ENCODE measurements around the gene MTHFD2L.
"Not testable (repeated sequence)": the region's sequence is repeated elsewhere in the genome, so short reads cannot be mapped to it uniquely, and the experiment has no call there.

Gene MTHFD2L

DNA sequence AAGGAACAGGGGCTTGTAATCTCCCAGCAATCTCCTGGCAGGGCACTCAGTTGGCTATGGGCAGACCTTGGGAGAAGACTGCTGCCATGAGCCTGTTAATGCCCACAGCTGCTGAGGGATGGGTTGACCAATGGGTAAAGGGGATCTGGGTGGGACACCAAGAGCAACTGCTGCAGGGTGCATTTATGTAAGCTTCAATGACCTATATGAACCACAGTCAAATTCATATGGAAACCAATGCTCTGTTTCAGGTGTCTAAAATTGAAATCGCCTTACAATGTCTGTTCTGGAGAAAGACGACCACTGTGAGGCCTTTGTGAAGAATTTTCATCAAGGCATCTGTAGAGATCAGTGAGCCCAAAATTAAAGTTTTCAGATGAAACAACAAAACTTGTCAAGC, 156.4 kb downstream of the MTHFD2L start:
- no peak for DNase-seq

DNA sequence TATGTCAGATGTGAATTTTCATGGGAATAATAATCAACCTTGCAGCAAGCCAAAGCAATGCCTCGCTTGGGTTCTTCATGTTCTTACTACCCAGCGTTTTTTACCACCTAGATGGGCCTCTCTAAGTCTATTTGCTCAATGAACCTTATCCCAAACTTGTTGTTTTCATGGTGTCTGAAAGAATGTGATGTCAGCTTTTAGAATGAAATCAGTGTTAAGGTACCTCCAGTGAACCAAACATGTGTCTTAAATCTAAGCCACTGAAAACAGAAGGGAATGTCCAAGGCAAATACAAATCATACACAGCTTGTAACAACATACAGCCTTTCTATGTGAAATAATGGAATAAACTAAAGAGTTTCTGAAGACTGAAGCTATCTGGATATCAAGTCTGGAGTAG, 157.0 kb downstream of the MTHFD2L start:
- no peak for DNase-seq

DNA sequence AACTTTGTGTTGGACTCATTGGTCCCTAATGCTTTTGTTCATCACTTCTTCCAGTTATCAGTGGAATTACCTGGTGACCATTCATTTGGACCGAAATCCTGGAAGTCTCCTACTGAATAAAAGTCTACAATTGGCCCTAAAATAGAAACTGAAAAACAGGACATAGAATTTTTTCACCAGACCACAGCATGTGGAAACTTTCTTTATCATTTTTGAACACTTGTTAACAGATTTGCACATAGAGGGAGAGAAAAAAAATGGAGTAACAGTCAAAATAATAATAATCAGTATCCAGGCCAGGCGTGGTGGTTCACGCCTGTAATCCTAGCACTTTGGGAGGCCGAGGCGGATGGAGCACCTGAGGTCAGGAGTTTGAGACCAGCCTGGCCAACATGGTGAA, 157.5 kb downstream of the MTHFD2L start:
- DNase-seq: no peak

DNA sequence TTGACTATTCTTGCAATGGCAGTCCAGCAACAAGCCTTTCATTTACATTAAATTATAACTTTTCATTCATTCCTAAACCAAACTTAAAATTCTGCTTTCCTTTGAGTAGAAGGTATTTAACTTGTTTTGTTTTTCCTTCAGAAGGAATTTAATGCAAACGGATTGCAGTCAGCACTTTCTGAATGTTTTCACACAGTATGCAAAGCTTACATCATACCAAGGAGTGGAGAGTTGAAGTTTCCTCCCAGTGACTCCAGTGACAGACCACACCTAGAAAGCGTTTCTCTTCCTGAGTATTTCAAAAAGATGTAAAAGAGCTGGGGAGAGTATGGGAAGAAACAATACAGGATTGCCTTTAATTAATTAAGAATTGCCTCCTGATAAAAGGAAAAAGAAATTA, 158.5 kb downstream of the MTHFD2L start:
- DNase-seq: no peak

DNA sequence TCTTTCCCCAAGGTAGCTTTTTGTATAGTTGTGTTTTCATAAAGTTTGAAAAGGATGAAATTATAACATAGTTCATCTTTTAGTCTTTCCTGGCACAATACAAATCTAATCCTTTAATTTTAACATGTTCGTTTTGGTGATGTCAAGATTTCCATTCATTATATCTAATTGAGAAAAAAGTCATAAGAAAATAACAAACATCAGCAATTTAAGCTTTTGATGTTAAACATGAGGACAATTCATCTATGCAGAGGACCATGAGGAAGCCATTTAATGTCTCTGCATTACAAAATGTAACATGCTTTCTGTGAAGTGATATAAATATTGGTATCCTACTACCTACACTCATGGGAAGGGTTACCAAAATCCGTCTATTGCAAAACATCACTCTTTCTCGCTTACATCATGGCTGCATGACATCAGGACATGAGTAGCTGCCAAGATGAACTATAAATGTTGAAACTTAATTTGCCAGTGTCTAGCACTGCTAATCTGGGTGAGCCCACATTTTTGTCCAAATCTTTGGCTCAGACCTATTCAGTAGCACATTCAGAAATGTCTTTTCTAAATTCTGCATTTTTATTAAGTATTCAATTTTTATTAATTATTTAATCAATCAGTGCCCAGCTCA, 159.8 kb downstream of the MTHFD2L start:
- no peak for DNase-seq

DNA sequence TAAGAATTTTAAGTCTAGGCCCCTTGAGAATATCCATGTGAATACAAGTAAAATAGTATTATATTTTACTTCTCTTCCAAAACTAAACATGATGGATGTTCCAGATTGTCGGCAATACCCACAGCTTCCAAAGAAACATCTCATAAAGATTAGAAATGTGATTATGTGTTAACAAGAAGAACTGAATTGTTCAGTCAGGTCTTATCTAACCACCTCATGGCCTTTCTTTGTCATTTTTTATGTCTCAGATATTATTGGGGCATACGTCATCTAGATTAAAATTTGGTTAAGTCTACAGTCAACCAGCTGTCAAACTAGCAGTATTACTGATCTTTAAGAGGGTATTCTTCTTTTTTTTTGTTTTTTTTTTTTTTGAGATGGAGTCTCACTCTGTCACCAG, 160.4 kb downstream of the MTHFD2L start:
- DNase-seq: no peak

DNA sequence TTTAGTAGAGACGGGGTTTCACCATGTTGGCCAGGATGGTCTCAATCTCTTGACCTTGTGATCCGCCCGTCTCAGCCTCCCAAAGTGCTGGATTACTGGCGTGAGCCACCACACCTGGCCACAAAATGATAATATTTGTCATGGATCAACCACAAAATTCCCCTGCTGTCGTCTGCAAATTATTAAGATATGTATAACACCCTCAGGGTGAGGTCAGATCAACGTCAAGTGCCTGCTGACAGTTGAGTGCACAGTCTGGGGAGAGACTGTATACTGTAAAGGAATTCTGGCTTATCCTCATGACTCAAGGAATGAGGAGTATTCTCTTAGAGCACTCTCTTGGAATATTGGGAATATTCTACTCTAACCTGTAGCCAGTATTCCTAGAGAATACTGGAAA, 161.6 kb downstream of the MTHFD2L start:
- no peak for DNase-seq

DNA sequence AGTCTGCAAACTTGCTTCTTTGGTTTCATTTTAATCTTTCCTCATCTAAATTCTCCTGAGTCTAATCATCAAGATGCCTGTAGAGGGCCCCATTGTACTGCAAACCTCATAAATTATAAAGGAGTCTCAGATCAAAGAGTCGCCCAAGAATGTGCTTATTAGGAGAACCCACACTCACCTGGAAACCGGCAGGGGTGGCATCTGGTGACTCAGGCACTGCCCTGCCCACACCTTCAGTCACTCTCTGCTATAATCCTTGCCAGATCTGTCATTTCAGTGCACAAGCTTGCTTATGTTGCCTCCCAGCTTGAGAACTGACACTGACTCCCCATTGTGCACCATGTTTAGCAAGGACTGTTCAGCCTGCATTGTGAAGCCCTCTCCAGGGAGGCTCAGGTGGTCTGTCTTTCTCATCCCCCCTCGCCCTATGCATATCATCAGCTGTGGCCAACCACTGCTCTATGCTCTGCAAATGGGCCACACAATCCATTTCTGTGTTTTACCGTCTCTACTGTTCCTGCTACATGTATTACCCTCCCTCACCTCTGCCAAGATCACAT, 162.7 kb downstream of the MTHFD2L start:
- DNase-seq: peak; percentile 13

DNA sequence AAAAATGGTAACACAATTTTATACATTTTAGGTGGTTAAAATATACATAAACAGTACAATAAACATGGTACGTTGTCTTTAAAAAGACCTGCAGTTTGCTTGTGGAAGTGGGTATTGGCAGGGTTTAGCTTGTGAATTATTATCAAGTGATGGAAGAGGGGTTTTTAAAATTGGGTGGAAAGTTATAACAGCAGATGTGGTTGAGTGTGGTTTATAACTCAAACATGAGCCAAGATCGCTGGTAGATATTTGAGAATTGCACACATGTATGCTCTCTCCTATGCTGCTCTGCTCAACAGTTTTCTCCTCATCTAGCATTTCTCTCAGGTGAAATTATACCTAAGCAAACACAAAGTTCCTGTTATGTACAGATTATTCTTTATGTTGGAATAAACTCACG, 164.4 kb downstream of the MTHFD2L start:
- no peak for DNase-seq

DNA sequence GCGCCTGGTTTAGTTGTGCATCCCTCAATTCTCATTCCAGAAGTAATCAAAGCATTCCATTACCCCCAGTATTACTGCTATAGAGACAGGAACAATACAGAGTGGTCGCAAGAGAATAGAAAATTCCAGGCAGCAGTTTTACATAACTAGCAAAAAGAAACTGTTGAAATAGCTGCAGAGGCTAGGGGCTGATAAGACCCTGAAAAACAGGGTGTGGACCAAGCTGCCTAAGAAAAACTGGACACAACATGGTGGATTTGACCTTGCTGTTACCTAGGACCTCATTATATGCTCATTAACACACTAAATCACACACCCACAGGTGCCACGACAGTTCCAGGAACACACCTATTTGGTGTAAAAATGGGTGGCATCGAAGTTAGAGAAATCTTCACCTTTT, 165.7 kb downstream of the MTHFD2L start:
- no peak for DNase-seq

DNA sequence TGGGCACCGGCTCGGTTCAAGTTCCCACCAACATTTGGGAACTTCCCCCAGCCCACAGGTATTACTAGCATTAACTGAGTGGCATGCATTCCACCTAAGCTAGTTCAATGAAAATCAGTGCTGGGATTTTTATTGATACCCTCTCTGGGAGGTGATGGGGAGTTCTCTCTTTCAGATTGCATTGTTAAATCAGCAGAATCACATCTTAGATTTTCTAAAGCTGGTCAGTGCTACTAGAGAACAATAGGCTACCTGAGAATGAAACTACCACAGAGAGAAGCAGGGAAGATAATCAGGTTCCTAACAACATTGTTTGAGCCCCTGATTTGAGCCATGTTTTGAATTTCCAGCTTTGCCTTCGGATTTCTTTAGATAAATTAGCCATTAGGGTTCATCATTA, 166.3 kb downstream of the MTHFD2L start:
- no peak for DNase-seq

DNA sequence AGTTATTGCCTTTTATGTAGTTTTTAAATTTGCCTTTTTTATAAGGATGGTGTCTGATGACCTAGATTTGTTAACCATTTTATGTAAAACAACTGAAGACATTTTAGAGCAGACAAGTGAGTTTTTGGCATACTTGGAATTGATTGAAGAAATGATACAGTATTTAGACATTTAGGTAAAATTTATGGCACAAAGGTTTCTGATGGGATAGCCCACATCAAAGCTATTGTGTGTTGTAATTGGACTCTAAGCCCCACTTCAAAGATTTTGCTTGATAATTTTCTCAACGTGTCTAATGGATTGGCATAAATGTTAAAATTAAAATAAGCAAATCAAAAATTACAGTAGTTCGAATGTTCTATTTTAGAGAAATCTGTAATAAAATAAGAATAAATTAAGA, 168.0 kb downstream of the MTHFD2L start:
- DNase-seq: no peak

DNA sequence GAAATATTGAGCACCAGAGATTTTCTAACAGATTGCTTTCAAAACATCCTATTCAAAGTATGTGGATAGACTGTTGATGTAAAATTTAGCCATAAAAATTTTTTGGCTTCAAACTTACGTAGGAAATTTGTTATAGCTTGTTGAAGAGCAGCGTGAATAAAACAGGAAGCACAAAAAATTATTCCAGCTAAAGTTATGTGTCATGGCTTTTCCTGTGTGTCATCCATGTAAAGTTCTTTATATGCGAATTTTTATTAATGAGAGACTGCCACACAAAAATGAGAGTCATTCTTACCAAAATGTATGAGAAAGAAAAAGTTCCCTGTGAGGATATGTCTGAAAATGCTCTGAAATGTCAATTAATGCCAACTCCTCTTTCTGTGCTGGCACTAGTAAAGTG, 169.8 kb downstream of the MTHFD2L start:
- no peak for DNase-seq

DNA sequence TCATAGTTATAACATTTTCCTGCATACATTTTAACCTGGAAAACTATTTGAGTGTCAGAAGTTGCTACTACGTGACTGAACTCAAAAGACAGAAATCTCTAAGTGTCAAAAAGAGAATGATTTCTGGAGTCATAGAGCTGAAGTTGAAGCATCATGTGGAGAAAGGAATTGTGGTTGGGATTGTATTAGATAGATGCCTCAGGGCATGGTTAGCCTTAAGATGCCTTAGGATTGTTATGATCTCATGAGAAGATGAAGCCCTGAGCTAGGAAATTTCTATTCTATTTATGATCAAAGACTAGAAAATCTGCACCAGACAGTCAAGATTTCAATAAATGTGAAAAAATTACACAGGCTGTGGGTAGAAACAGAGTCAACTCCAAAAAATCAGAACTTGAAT, 170.6 kb downstream of the MTHFD2L start:
- peak; percentile 1 for DNase-seq

DNA sequence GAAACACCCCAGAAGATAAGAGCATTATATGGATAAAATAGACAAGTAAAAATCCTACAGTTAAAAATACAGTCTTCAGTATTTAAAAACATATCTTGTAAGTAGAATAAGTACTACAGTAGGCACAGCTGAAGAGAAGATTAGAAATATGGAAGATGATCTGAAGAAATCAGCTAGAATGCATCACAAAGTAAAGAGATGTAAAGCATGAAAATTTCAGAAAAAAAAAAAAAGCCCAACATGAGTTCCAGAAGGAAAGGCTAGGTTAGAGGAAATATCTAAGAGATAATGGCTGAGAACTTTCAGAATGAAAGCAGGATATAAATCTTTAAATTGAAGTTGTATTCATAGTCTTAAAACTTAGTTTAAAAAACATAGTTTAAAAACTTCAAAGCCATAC, 171.4 kb downstream of the MTHFD2L start:
- no peak for DNase-seq

DNA sequence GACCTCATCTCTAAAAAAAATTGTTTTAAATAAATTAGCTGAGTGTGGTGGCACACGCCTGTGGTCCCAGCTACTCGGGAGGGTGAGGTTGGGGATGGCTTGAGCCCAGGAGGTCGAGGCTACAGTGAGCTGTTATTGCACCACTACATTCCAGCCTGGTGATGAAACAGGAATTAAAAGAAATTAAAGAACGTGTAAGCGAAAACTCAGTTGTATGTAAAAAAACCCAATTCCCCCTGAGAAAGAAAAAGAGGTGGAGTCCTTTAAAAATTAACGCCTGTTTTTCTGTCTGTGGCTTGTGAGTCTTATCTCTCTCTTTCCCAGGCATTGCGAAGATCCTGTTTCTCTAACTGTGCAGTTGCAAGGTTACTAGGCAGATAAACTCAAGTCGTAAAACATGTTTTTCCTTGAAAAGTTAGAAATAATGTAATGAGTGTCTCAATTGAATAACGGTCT, 172.4 kb downstream of the MTHFD2L start:
- DNase-seq: no peak

DNA sequence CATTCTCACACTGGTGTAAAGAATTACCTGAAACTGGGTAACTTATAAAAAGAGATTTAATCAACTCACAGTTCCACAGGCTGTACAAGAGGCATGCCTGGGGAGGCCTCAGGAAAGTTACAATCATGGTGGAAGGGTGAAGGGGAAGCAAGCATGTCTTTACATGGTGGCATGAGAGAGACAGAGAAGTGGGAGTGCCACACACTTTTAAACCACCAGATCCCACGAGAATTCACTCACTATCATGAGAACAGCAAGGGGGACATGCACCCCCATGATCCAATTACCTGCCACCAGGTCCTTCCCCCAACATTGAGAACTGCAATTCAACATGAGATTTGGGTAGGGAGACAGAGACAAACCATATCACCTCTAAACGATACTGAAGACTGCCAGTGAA, 173.3 kb downstream of the MTHFD2L start:
- DNase-seq: no peak

DNA sequence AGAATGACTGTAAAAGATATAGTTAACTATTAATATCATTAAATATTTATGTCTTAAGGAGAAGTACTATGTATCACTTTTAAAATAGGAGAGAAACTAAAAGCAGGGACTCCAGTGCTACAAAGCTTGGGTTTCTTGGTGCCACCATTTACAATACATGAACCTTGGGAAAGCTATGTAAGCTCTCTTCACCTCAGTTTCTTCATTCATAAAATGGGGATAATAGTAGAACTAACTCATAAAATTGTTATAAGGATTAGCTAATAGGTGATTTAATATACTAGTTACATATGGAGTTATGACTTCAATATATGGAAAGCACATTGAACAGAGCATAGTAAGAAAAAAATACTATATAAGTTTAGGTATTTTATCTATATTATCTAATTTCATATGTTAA, 174.0 kb downstream of the MTHFD2L start:
- DNase-seq: no peak

DNA sequence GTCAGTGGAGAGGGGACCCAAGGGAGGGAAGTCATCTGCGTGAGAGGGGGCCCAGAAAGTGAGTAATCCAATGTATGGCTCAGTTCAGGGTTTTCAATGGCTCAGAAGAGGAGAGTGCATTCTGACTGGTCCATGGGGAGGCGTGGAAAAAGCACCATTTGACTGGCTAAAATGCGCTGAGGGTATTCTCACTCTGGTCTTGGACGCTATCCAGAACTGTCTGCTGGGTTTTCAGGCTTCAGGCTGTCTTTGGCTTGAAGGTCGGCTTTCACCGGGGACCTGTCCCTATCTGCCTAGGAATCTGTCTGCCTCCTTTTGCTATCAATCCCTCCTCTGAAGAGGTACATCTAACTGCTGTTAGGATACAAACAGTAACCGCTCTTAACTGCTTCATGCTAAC, 176.7 kb downstream of the MTHFD2L start:
- DNase-seq: no peak

DNA sequence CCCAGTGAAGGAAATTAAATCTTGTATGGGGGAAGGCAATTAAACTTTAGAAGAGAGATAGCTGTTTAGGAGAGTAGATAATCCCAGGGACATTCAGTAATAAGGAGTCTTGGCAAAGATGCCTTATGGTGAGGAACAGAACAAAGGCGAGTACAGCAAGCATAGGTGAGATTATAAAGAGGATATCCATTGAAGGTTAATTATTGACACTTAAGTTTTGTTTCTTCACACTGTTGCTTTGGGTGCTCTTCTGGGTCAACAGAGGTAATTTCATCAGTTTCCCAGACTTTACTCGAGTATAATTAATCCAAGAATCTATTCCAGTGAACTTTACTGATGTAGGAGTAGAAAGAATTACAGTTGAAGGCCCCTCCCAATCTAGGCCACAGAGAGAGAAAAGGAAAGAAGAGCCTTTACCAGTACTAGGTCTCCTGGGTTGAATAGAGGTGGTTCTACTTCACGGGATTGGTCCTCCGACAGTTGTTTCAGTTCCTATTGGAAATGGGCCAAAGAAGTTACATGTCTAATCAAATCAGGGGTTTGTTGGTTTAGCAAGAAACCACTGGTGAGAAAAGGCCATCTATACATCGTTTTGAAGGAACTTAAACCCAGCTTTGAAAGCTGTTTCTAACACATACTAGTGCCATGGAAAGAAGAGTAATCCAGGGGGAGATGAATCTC, 177.6 kb downstream of the MTHFD2L start:
- DNase-seq: no peak

DNA sequence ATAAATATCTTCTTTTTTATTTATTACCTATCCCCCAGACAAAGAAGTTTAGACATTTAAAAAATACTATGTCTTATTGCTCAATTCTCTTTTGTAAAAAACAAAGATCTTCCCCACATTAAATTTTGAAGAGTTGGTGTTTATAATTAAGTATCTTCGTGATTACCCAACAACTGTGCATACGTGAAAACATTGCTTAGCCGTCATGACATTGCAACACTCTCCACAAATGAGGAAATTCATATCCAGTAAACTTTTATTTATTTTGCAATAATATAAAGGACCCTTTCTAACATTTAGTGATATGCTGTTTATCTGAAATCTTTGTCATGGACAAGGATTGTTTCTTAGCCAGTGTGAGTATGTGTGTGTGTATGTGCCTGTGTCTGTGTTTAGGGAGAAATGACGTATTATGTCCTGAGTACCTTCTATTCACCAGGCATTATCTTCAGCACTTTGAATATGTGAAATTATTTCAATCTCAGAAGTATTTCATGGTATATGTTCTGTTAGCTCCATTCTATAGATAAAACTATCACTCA, 180.9 kb downstream of the MTHFD2L start:
- DNase-seq: no peak

DNA sequence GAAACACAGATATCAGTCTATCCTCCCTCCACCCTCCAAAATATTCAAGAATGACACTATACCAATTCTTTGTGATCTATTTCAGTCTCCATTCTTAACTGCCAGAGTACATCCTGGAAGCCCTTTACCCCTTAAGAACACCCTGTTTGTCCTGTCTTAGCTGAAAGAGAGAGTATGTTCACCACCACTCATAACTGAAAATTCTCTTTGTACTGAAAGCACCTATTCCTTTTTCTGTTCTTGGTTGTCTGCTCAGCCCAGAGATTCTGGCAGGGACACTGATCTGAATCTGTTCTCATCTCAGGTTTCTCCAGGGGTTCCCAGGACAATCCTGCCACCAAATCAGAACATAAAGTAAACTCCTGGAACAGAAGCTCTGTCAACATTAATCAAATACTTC, 181.6 kb downstream of the MTHFD2L start:
- DNase-seq: no peak

DNA sequence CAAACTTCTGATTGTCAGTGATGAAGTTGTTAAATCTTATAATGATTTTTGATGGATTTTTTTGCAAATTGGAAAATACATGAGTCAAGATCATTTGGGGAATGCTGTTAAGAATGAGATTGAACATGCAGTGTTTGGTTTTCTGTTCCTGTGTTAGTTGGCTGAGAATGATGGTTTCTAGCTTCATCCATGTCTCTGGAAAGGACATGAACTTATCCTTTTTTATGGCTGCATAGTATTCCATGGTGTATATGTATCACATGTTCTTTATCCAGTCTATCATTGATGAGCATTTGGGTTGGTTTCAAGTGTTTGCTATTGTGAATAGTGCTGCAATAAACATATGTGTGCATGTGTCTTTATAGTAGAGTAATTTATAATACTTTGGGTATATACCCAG, 182.5 kb downstream of the MTHFD2L start:
- DNase-seq: not testable (repeated sequence)

DNA sequence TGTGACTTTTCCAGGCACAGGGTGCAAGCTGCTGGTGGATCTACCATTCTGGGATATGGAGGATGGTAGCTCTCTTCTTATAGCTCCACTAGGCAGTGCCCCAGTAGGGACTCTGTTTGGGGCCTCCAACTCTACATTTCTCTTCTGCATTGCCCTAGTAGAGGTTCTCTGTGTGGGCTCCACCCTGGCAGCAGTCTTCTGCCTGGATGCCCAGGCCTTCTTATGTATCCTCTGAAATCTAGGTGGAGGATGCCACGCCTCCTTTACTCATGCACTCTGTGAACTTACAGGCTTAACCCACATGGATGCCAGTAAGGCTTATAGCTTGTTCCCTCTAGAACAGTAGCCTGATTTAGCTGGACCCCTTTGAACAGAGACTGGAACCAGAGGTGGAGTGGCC, 186.1 kb downstream of the MTHFD2L start:
- DNase-seq: no peak

Data from amniotic stem cell (primary cell).